ENCODE results near the gene SYVN1. TPM values are rescaled to one million over a fixed set of nuclear protein-coding genes. Genes with fewer than 3 reads are reported as not detected.

SYVN1 gene
- total and polyA plus RNA-seq, 8 donors: 37.2 to 74.5 (median 47.1) TPM

DNA sequence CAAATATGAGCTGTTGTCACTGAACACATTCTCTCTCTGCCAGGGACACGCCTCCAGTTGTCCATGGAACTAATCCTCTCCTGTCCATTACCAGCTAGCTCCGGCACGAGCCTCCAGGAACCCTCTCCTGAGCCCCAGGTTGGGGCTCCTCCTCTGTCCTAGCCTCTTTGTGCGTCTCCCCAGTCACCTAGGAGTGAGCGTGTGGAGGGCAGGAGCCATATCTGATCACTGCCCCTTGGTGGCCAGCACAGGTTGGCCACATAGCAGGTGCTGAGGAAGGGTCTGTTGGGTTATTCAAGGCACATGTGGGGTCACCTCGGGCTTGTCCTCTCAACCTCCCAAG, 2.5 kb downstream of the SYVN1 start:
- Histone ChIP-seq H3K9me3 (no peaks in the 10 kb centered on the region), H3K4me1 (peaks cover 16 to 32% of the 10 kb centered on the region in 2 donors), H3K36me3 (peaks cover 0 to 61% of the 10 kb centered on the region in 2 donors), H3K27me3 (no peaks in the 10 kb centered on the region), H3K27ac (peak overlapping the region in 1 of 2 donors; percentile 13), H3K4me3 (no peak overlapping the region)
- ATAC-seq (no peak), DNase-seq (peak in 1 of 4 donors; percentile 24)
- TF ChIP-seq, protein P1, sequence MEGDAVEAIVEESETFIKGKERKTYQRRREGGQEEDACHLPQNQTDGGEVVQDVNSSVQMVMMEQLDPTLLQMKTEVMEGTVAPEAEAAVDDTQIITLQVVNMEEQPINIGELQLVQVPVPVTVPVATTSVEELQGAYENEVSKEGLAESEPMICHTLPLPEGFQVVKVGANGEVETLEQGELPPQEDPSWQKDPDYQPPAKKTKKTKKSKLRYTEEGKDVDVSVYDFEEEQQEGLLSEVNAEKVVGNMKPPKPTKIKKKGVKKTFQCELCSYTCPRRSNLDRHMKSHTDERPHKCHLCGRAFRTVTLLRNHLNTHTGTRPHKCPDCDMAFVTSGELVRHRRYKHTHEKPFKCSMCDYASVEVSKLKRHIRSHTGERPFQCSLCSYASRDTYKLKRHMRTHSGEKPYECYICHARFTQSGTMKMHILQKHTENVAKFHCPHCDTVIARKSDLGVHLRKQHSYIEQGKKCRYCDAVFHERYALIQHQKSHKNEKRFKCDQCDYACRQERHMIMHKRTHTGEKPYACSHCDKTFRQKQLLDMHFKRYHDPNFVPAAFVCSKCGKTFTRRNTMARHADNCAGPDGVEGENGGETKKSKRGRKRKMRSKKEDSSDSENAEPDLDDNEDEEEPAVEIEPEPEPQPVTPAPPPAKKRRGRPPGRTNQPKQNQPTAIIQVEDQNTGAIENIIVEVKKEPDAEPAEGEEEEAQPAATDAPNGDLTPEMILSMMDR (IDR thresholded peaks at IDR 0.05): no peak
- intact Hi-C loops (cut with DNase I): no loop called here

DNA sequence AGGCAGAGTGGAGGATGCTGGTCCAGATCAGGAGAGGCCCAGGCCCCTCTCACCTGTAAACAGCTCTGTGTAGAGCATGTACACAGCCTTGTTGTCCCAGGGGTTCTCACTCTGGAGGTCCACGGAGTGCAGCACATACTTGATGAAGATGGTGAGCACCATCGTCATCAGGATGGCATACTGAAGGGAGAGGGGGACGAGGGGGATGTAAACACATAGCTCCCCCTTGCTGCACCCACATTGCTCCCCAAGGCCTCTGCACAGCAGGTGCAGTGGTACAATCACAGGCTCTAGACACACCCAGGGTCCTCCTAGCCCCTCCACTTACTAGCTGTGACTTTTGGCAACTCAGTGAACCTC, 2.9 kb downstream of the SYVN1 start:
- Histone ChIP-seq H3K9me3 (no peaks in the 10 kb centered on the region), H3K4me1 (peaks cover 16 to 32% of the 10 kb centered on the region in 2 donors), H3K36me3 (peaks cover 0 to 66% of the 10 kb centered on the region in 2 donors), H3K27ac (no peak overlapping the region), H3K4me3 (no peak overlapping the region), H3K27me3 (no peaks in the 10 kb centered on the region)
- ATAC-seq (no peak), DNase-seq (peak in 1 of 4 donors; percentile 11)
- intact Hi-C loops (cut with DNase I): no loop called here
- TF ChIP-seq, protein P1 (IDR thresholded peaks at IDR 0.05): no peak

DNA sequence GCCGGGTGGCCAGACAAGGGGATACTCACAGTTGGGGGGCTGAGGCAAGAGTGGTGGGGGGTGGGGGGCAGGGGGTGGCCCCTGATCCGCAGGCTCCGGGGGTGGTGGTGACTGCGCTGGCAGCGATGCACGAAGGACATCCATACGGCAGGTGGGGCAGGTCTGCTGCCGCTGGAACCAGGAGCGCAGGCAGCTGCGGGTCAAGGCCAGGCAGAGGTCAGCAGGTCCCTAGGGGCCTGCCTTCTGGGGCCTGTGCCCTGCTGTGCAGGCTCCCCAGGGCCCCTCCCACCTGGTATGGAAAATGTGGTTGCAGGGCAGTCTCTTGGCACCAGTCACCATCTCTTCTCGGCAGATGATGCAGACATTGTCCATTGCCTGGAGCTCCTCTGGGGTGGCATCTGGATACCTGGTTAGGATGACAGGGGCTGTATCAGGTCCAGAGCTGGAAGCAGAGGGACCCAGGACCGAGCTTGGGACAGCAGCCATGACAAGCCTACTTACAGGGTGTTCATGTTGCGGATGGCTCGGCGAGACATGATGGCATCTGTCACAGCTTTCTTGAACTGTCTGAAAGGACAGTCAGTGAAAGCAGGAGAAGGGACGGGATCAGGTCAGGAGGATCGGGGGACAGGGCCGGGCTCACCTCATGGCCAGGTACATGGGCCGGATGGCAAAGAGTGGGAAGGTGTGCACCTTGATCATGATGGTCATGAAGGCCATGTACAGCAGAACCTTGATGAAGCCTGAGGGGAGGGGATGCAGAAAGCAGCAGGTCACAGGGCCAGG, 3.5 kb downstream of the SYVN1 start:
- Histone ChIP-seq H3K4me3 (no peak overlapping the region), H3K9me3 (no peaks in the 10 kb centered on the region), H3K27me3 (no peaks in the 10 kb centered on the region), H3K27ac (no peak overlapping the region), H3K4me1 (peaks cover 12 to 28% of the 10 kb centered on the region in 2 donors), H3K36me3 (peaks cover 0 to 72% of the 10 kb centered on the region in 2 donors)
- TF ChIP-seq, protein P1 (IDR thresholded peaks at IDR 0.05): no peak
- no peak for ATAC-seq
- intact Hi-C loops (cut with DNase I): no loop called here
- DNase-seq: no peak

DNA sequence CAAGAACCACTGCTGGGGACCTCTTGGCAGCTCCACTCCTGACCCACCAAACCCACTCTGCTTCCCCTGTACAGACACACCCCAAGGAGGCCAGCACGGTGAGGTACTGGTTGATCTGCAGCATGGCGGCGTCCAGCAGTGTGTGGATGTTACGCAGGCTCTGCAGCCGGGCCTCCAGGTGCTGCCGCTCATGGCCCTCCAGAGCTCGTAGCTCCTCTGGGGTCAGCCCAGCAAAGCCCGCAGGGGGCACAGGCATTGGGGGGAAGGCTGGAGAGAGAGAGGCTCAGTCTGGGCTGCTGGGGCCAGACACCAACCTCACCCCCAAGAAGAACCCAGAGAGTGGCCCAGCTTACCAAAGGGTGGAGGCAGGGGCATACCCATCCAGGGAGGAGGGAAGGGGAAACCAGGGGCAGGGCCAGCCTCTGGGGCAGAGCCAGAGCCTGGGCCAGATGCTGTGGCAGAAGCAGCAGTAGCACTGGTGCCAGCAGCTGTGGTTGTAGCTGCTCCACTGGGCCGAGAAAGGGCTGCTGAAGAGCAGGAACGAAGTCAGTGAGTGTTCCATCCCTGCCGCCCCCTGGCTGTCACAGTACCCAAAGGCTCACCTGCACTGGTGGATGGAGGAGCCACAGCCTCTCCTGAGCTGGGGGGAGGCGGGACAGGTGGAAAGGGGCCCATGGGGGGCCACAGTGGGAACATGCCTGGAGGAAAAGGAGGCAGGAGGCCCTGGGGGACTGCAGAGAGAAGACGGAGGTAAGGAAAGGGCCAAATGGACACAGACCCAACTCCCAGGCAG, 4.5 kb downstream of the SYVN1 start:
- Histone ChIP-seq H3K36me3 (peaks cover 0 to 81% of the 10 kb centered on the region in 2 donors), H3K4me1 (peaks cover 6 to 22% of the 10 kb centered on the region in 2 donors), H3K4me3 (no peak overlapping the region), H3K27me3 (no peaks in the 10 kb centered on the region), H3K27ac (no peak overlapping the region), H3K9me3 (no peaks in the 10 kb centered on the region)
- TF ChIP-seq, protein P1 (IDR thresholded peaks at IDR 0.05): no peak
- no peak for ATAC-seq
- DNase-seq: no peak
- intact Hi-C loops (cut with DNase I): no loop called here
